Activated T-cell treated with anti-CD3 and anti-CD28 coated beads for 24 hours (primary cell): Measurements from ENCODE around the gene PRDM2.

ENCODE experiments used
- DNase-seq: peaks from one replicate; pipeline ENCODE4 v3.0.0-alpha.2; 2020; ENCODE audit warnings: low read depth

Gene PRDM2

GRCh38 chr1:13792419-13792818, 92.4 kb downstream of the PRDM2 start:
- DNase-seq, result no peak

- no peak for DNase-seq
These were observed 93.2 kb downstream of the PRDM2 start for GRCh38 chr1:13793088-13793730.

- DNase-seq, result no peak
These were observed 94.5 kb downstream of the PRDM2 start for GRCh38 chr1:13794231-13795187.

- no peak for DNase-seq
These were observed 97.4 kb downstream of the PRDM2 start for GRCh38 chr1:13797397-13797796.

- DNase-seq, result no peak
These were observed 98.1 kb downstream of the PRDM2 start for GRCh38 chr1:13798120-13798519.

GRCh38 chr1:13799502-13800283, 99.7 kb downstream of the PRDM2 start:
- no peak for DNase-seq

GRCh38 chr1:13801232-13801631, 101.2 kb downstream of the PRDM2 start:
- DNase-seq, result no peak

- DNase-seq, result no peak
These were observed 101.9 kb downstream of the PRDM2 start for GRCh38 chr1:13801655-13802486.

- no peak for DNase-seq
These were observed 103.0 kb downstream of the PRDM2 start for GRCh38 chr1:13802782-13803545.

GRCh38 chr1:13803546-13804239, 103.7 kb downstream of the PRDM2 start:
- DNase-seq, result no peak

- DNase-seq, result no peak
These were observed 104.2 kb downstream of the PRDM2 start for GRCh38 chr1:13804240-13804633.

GRCh38 chr1:13805431-13805830, 105.4 kb downstream of the PRDM2 start:
- DNase-seq, result no peak

GRCh38 chr1:13806108-13806507, 106.1 kb downstream of the PRDM2 start:
- DNase-seq, result no peak

- no peak for DNase-seq
These were observed 107.2 kb downstream of the PRDM2 start for GRCh38 chr1:13807209-13807608.

- DNase-seq, result no peak
These were observed 108.7 kb downstream of the PRDM2 start for GRCh38 chr1:13808729-13809131.

- DNase-seq, result no peak
These were observed 109.6 kb downstream of the PRDM2 start for GRCh38 chr1:13809461-13810159.

GRCh38 chr1:13812456-13813397, 112.7 kb downstream of the PRDM2 start:
- no peak for DNase-seq

- DNase-seq, result peak; percentile 34
These were observed 113.5 kb downstream of the PRDM2 start for GRCh38 chr1:13813398-13814012.
